GM18951 (cell line): Measurements from ENCODE around the gene RCAN2.

Experiments
- POLR2A ChIP-seq: IDR thresholded peaks from 4 replicates; pipeline ENCODE4 v1.6.1; 2011; ENCODE audit warnings: mild to moderate bottlenecking; ENCODE audit not compliant: insufficient read length, insufficient read depth; ENCODE audit errors: extremely low read depth
- in situ Hi-C: fragments of 300-500 bp; cut with MboI; formaldehyde crosslinking; loops from one replicate; pipeline ENCODE4 v1.12.0; 2022; ENCODE audit warnings: low sequenced_read_pairs, mixed read lengths, inconsistent platforms; ENCODE audit not compliant: unreplicated experiment

The RCAN2 gene

GRCh38 chr6:46380152-46380807 is 111.0 kb downstream of the RCAN2 start:
- in situ Hi-C loops, result no loop called here
- TF ChIP-seq POLR2A, result no peak

GRCh38 chr6:46378882-46379416 is 112.3 kb downstream of the RCAN2 start:
- in situ Hi-C loops, result no loop called here
- TF ChIP-seq POLR2A, result no peak

GRCh38 chr6:46378161-46378881 is 112.9 kb downstream of the RCAN2 start:
- in situ Hi-C loops, result no loop called here
- no peak for TF ChIP-seq POLR2A

- in situ Hi-C loops, result no loop called here
- no peak for TF ChIP-seq POLR2A
These were observed 114.0 kb downstream of the RCAN2 start for GRCh38 chr6:46377209-46377608.

GRCh38 chr6:46376562-46377061 is 114.6 kb downstream of the RCAN2 start:
- no peak for TF ChIP-seq POLR2A
- in situ Hi-C loops, result no loop called here

- in situ Hi-C loops, result no loop called here
- TF ChIP-seq POLR2A, result no peak
These were observed 120.6 kb downstream of the RCAN2 start for GRCh38 chr6:46370622-46371021.

GRCh38 chr6:46368169-46368536 is 123.1 kb downstream of the RCAN2 start:
- in situ Hi-C loops, result no loop called here
- TF ChIP-seq POLR2A, result no peak

- in situ Hi-C loops, result no loop called here
- TF ChIP-seq POLR2A, result no peak
These were observed 123.7 kb downstream of the RCAN2 start for GRCh38 chr6:46367354-46368168.

- in situ Hi-C loops, result no loop called here
These were observed 124.9 kb downstream of the RCAN2 start for GRCh38 chr6:46366190-46366900.

GRCh38 chr6:46357591-46357990 is 133.7 kb downstream of the RCAN2 start:
- TF ChIP-seq POLR2A, result no peak
- in situ Hi-C loops, result no loop called here

More at GRCh38 chr6:46366190-46366900, 124.9 kb downstream of the RCAN2 start:
- no peak for TF ChIP-seq POLR2A

- in situ Hi-C loops, result no loop called here
- no peak for TF ChIP-seq POLR2A
These were observed 134.7 kb downstream of the RCAN2 start for GRCh38 chr6:46356543-46356942.

- in situ Hi-C loops, result no loop called here
- no peak for TF ChIP-seq POLR2A
These were observed 137.7 kb downstream of the RCAN2 start for GRCh38 chr6:46353528-46353927.
